ENCODE results near the gene TCFL5. TPM values are rescaled to one million over a fixed set of nuclear protein-coding genes. Genes with fewer than 3 reads are reported as not detected.

TCFL5 gene
- total and polyA plus RNA-seq, 10 of the 15 experiments (the other 5 are each of a cell fraction or from before 2014, with no cell fraction given) = 0.48 to 8.1 (median 3.8) TPM

DNA sequence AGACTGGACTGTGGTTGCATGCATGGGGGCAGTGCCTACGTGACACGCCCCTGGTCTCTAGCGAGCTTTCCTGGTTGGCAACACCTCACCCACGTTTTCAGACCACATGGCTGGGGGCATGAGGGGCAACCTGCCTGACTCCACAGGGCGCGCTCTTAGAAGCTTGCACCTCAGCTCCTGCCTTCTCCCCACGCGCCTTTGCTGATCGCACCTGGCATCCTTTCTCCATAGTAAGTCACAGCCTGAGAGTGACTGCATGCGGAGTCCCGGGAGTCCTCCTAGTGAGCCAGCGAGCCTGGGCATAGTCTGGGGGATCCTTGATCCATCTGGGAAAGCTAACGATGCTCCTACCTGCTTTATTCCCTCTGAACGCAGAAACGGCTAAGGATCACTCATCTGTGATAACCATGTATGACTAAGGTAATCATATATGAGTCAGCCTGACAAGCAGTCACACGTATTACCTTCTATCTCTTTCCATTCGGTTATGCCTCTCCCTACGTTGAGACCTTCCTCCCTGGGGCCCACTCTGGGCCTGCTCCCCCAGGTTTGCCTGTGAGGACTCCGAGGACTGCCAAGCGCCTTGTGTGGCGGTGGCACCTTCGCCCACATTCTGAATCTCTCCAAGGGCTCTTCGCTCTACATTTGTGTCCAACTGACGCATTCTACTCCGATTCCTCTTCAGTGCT is 4.5 kb downstream of the TCFL5 start:
- in situ Hi-C loops (cut with MboI) (no loop called here), intact Hi-C loops (cut with micrococcal nuclease; ENCODE audit: unreplicated experiment) (no loop called here)
- ATAC-seq (0 out of 3 replicates have a peak, but pooled peaks have one; percentile 14), FAIRE-seq (no peak), DNase-seq (ENCODE audit: low read depth, low spot score) (no peak)
- RAD21 ChIA-PET (ENCODE audit: unreplicated experiment) = no interaction called here
- Histone ChIP-seq H3K36me3 (ENCODE audit: control insufficient read depth in 2 of 2, insufficient read depth in 2 of 2, low read length in 1 of 2) (no peaks in the 10 kb centered on the region), H3K4me2 (ENCODE audit: control insufficient read depth, insufficient read depth) (no peak overlapping the region), H3K79me2 (ENCODE audit: control insufficient read depth, insufficient read depth, low read length) (peaks cover 3% of the 10 kb centered on the region; the same call in 1 of the 2 replicates), H3K9ac (ENCODE audit: control insufficient read depth, insufficient read depth, low read length) (no peak overlapping the region), H3K27me3 (replicated peaks in 1 of 2; ENCODE audit: control insufficient read depth in 2 of 2, insufficient read depth in 2 of 2, low read length in 1 of 2) (no peaks in the 10 kb centered on the region; a peak in 1 of 4 replicates), H3K9me3 (replicated peaks; ENCODE audit: control insufficient read depth, insufficient read depth, low read length) (no peaks in the 10 kb centered on the region), H2AFZ (ENCODE audit: control insufficient read depth, low read depth, low read length) (no peak overlapping the region), H3K4me1 (ENCODE audit: control insufficient read depth, insufficient read depth, low read length) (peaks cover 5% of the 10 kb centered on the region), H3K4me3 (no peak overlapping the region), H3K27ac (ENCODE audit: control insufficient read depth, insufficient read depth) (no peak overlapping the region), H4K20me1 (ENCODE audit: control insufficient read depth, insufficient read depth) (no peaks in the 10 kb centered on the region)
- POLR2A ChIA-PET = no interaction called here
- CTCF ChIA-PET = no interaction called here
- TF ChIP-seq ATF7 (IDR thresholded peaks at IDR 0.05; ENCODE audit: low read depth) = no peak
- TF ChIP-seq POLR2AphosphoS5 (IDR thresholded peaks at IDR 0.05; ENCODE audit: low read length) = no peak
- TF ChIP-seq SREBF2 (IDR thresholded peaks at IDR 0.05; ENCODE audit: low read length) = no peak
- no peak for TF ChIP-seq IKZF2 (IDR thresholded peaks at IDR 0.05)
- TF ChIP-seq, protein P1, sequence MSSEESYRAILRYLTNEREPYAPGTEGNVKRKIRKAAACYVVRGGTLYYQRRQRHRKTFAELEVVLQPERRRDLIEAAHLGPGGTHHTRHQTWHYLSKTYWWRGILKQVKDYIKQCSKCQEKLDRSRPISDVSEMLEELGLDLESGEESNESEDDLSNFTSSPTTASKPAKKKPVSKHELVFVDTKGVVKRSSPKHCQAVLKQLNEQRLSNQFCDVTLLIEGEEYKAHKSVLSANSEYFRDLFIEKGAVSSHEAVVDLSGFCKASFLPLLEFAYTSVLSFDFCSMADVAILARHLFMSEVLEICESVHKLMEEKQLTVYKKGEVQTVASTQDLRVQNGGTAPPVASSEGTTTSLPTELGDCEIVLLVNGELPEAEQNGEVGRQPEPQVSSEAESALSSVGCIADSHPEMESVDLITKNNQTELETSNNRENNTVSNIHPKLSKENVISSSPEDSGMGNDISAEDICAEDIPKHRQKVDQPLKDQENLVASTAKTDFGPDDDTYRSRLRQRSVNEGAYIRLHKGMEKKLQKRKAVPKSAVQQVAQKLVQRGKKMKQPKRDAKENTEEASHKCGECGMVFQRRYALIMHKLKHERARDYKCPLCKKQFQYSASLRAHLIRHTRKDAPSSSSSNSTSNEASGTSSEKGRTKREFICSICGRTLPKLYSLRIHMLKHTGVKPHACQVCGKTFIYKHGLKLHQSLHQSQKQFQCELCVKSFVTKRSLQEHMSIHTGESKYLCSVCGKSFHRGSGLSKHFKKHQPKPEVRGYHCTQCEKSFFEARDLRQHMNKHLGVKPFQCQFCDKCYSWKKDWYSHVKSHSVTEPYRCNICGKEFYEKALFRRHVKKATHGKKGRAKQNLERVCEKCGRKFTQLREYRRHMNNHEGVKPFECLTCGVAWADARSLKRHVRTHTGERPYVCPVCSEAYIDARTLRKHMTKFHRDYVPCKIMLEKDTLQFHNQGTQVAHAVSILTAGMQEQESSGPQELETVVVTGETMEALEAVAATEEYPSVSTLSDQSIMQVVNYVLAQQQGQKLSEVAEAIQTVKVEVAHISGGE (CRISPR knock-in tag; IDR thresholded peaks at IDR 0.05) = no peak
- TF ChIP-seq FOS (IDR thresholded peaks at IDR 0.05; ENCODE audit: borderline replicate concordance, extremely low read depth, insufficient read length) = no peak
- TF ChIP-seq POLR2A (IDR thresholded peaks at IDR 0.05; ENCODE audit: low read depth, low read length) = no peak
- TF ChIP-seq, protein P2, sequence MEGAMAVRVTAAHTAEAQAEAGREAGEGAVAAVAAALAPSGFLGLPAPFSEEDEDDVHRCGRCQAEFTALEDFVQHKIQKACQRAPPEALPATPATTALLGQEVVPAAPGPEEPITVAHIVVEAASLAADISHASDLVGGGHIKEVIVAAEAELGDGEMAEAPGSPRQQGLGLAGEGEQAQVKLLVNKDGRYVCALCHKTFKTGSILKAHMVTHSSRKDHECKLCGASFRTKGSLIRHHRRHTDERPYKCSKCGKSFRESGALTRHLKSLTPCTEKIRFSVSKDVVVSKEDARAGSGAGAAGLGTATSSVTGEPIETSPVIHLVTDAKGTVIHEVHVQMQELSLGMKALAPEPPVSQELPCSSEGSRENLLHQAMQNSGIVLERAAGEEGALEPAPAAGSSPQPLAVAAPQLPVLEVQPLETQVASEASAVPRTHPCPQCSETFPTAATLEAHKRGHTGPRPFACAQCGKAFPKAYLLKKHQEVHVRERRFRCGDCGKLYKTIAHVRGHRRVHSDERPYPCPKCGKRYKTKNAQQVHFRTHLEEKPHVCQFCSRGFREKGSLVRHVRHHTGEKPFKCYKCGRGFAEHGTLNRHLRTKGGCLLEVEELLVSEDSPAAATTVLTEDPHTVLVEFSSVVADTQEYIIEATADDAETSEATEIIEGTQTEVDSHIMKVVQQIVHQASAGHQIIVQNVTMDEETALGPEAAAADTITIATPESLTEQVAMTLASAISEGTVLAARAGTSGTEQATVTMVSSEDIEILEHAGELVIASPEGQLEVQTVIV (IDR thresholded peaks at IDR 0.05; ENCODE audit: borderline replicate concordance, partially characterized antibody) = no peak
- no peak for TF ChIP-seq MTA2 (IDR thresholded peaks at IDR 0.05; ENCODE audit: low read depth)
- TF ChIP-seq EGR1 (IDR thresholded peaks at IDR 0.05; ENCODE audit: borderline replicate concordance in 1 of 2, low read depth in 2 of 2, low read length in 2 of 2) = no peak
- no peak for TF ChIP-seq ZZZ3 (IDR thresholded peaks at IDR 0.05; ENCODE audit: control insufficient read depth, insufficient read length, low read depth)
- WGBS (ENCODE audit: insufficient coverage, insufficient replicate concordance, low lambda C conversion rate, missing lambda C conversion rate) = 74% methylated on average over 25 of the region's 25 CpGs
- SMC1A ChIA-PET (ENCODE audit: uncharacterized antibody, unreplicated experiment) = no interaction called here
- no TSS peak for BruUV-seq (replicated peaks)
